Rectal smooth muscle tissue (tissue), 1 donor: Measurements from ENCODE around the gene MOCS2.

ENCODE experiments used
- H3K27ac ChIP-seq: one replicate; pipeline ENCODE4 v1.7.0; 2013; ENCODE audit warnings: low read depth, low read length, inconsistent platforms
- H3K27me3 ChIP-seq: one replicate; pipeline ENCODE4 v1.7.0; 2013; ENCODE audit warnings: low read length; ENCODE audit not compliant: control insufficient read depth, insufficient read depth
- H3K36me3 ChIP-seq: one replicate; pipeline ENCODE4 v1.7.0; 2013; ENCODE audit warnings: low read length; ENCODE audit not compliant: control insufficient read depth, insufficient read depth
- H3K4me1 ChIP-seq: one replicate; pipeline ENCODE4 v1.7.0; 2013; ENCODE audit warnings: low read length; ENCODE audit not compliant: control insufficient read depth, insufficient read depth
- H3K4me3 ChIP-seq: one replicate; pipeline ENCODE4 v1.7.0; 2013; ENCODE audit warnings: low read length
- H3K9ac ChIP-seq: one replicate; pipeline ENCODE4 v1.7.0; 2013; ENCODE audit warnings: low read length

MOCS2 gene

GRCh38 chr5:53068291-53068836, 41.2 kb downstream of the MOCS2 start:
- Histone ChIP-seq H3K27me3 (no peaks in the 10 kb centered on the region), H3K4me1 (no peaks in the 10 kb centered on the region), H3K9ac (no peak overlapping the region), H3K4me3 (no peak overlapping the region), H3K27ac (no peak overlapping the region), H3K36me3 (peaks cover 3% of the 10 kb centered on the region)

DNA sequence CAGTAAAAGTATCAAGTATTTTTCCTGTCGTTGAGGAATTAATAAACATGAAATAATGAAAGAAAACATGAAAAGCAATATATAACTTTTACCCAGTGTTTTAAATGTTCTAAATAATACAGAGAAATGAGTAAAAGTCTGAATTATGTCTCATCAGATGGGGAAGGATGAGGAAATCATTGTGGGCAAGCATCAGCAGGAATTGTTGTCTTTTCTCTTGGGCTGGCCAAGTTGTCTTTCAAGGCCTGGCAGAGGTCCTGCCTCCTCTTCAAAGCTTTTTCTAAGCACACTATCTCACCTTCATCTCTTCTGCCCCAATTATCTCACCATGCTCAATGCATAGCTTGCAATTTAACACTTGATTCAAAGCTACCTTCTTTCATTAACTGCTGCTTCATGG, 41.9 kb downstream of the MOCS2 start:
- no peaks in the 10 kb centered on the region for H3K4me1 ChIP-seq
- no peaks in the 10 kb centered on the region for H3K27me3 ChIP-seq
- H3K27ac ChIP-seq, result no peak overlapping the region
- no peak overlapping the region for H3K4me3 ChIP-seq
- H3K9ac ChIP-seq, result no peak overlapping the region
- peaks cover 3% of the 10 kb centered on the region for H3K36me3 ChIP-seq

GRCh38 chr5:53066088-53066487, 43.5 kb downstream of the MOCS2 start:
- Histone ChIP-seq H3K9ac (no peak overlapping the region), H3K27me3 (no peaks in the 10 kb centered on the region), H3K4me3 (no peak overlapping the region), H3K27ac (no peak overlapping the region), H3K36me3 (peaks cover 3% of the 10 kb centered on the region), H3K4me1 (no peaks in the 10 kb centered on the region)

GRCh38 chr5:53063791-53064190, 45.8 kb downstream of the MOCS2 start:
- Histone ChIP-seq H3K27ac (no peak overlapping the region), H3K4me1 (no peaks in the 10 kb centered on the region), H3K4me3 (no peak overlapping the region), H3K9ac (no peak overlapping the region), H3K36me3 (peaks cover 5% of the 10 kb centered on the region), H3K27me3 (no peaks in the 10 kb centered on the region)

DNA sequence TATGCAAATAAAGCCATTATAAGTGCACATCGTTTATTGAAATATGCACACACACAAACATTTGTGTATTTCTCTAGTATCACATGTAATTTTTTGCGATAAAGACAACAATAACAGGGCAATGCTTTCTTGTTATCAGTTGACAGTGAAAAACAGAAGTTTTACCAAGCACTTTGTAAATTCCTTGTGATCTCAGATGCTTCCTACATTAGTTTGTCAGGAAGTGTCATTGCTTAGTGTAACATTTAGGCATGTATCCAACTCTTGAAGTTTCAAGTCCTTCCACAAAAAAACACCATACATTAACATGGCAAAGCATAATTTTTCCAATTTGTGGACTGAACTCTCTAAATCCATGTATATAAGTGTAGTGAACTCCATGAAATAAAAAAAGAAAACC, 46.4 kb downstream of the MOCS2 start:
- Histone ChIP-seq H3K27me3 (no peaks in the 10 kb centered on the region), H3K36me3 (peaks cover 2% of the 10 kb centered on the region)

DNA sequence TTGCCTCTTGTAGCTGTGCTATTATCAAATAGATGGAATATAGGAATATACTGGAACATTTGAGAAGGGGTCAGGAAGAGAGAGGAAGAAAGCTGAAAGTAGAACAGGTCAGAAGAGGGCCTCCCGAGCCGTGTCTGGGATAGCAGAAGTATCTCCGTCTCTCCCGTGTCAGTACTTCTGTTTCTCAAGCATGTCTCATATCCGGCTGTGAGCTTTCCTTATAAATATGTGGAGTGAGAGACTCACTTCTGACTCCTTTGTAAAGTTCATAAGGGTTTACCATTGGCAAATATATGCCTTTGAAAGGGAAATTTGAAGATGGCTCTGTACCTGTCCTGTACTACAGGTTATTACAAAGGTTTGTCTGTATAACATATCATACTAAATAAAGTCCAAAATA, 50.3 kb downstream of the MOCS2 start:
- H3K9ac ChIP-seq, result no peak overlapping the region
- H3K4me1 ChIP-seq, result no peaks in the 10 kb centered on the region
- H3K27me3 ChIP-seq, result no peaks in the 10 kb centered on the region
- peaks cover 2% of the 10 kb centered on the region for H3K36me3 ChIP-seq
- H3K27ac ChIP-seq, result no peak overlapping the region
- H3K4me3 ChIP-seq, result no peak overlapping the region

More for the DNA sequence above, 46.4 kb downstream of the MOCS2 start:
- H3K4me3 ChIP-seq, result no peak overlapping the region
- no peak overlapping the region for H3K27ac ChIP-seq
- H3K9ac ChIP-seq, result no peak overlapping the region
- no peaks in the 10 kb centered on the region for H3K4me1 ChIP-seq

GRCh38 chr5:53055365-53055764, 54.2 kb downstream of the MOCS2 start:
- H3K36me3 ChIP-seq, result peaks cover 2% of the 10 kb centered on the region

DNA sequence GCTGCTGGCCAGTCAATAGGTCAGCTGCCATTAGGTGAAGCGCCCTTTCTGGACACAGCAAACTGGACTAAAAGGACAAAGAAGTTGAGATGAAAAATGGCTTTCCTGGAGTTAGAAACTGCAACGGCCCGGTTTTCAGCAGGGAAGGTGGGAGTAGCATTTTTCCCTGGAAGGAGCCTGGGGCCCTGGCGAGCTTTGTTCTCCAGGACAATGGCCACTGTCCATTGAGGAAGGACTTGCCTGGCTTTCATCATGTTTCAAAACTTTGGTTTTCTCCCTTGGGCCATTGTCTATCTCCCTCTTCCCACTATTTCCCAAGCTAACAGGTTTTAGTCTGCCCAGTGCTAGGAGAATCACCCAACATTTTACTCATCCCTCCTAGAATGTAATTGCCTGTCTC, 56.2 kb downstream of the MOCS2 start:
- Histone ChIP-seq H3K4me1 (no peaks in the 10 kb centered on the region), H3K27me3 (no peaks in the 10 kb centered on the region), H3K27ac (no peak overlapping the region), H3K9ac (no peak overlapping the region), H3K4me3 (no peak overlapping the region), H3K36me3 (no peaks in the 10 kb centered on the region)

More at GRCh38 chr5:53055365-53055764, 54.2 kb downstream of the MOCS2 start:
- Histone ChIP-seq H3K4me3 (no peak overlapping the region), H3K27me3 (no peaks in the 10 kb centered on the region), H3K4me1 (no peaks in the 10 kb centered on the region), H3K9ac (no peak overlapping the region), H3K27ac (no peak overlapping the region)

- H3K36me3 ChIP-seq, result no peaks in the 10 kb centered on the region
Observed at GRCh38 chr5:53052499-53052898, 57.1 kb downstream of the MOCS2 start.

DNA sequence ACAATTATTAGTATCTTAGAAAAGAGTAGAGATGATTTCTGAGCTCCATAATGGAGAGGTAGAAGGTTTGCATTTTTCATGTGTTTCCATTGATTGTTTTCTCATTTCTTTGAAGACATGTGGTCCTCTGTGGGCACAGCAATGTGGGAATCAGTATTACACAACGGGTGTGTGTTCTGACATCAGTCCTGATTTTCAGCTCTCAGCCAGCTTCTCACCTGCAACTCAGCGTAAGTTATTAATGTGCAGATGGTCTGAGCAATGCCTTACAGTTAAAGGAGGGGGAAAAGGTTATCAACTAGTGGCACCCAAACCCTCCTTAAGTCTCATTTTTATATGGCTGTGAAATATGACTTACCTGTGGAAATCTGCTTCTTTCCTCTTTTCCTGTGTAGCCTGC, 61.3 kb downstream of the MOCS2 start:
- Histone ChIP-seq H3K9ac (no peak overlapping the region), H3K27me3 (no peaks in the 10 kb centered on the region), H3K36me3 (no peaks in the 10 kb centered on the region), H3K4me1 (no peaks in the 10 kb centered on the region), H3K4me3 (no peak overlapping the region), H3K27ac (no peak overlapping the region)

More at GRCh38 chr5:53052499-53052898, 57.1 kb downstream of the MOCS2 start:
- no peak overlapping the region for H3K4me3 ChIP-seq
- no peaks in the 10 kb centered on the region for H3K4me1 ChIP-seq
- H3K27me3 ChIP-seq, result no peaks in the 10 kb centered on the region
- H3K9ac ChIP-seq, result no peak overlapping the region
- H3K27ac ChIP-seq, result no peak overlapping the region
